ENCODE results near the gene OPCML. TPM values are rescaled to one million over a fixed set of nuclear protein-coding genes. Genes with fewer than 3 reads are reported as not detected.

Gene OPCML
- total and polyA plus RNA-seq, 4 donors: under 0.01 to 0.01 TPM; not detected in 2

- 58% methylated on average over 4 of the region's 4 CpGs for WGBS
- H3K9ac ChIP-seq (ENCODE audit: low read depth in 1 of 2, low read length in 2 of 2): no peak overlapping the region
- no peak overlapping the region for H3K27ac ChIP-seq (ENCODE audit: low read depth in 1 of 2, low read length in 2 of 2)
- TF ChIP-seq CTCF (IDR thresholded peaks at IDR 0.05; ENCODE audit: low read depth, low read length, missing input control) (no peak), RXRA (IDR thresholded peaks at IDR 0.05) (no peak), HNF4A (conservative IDR thresholded peaks at IDR 0.05) (no peak), TAF1 (conservative IDR thresholded peaks at IDR 0.05) (no peak)
- no peaks in the 10 kb centered on the region for H3K4me1 ChIP-seq (ENCODE audit: control insufficient read depth in 4 of 4, insufficient read depth in 4 of 4, low read length in 3 of 4)
- H3K36me3 ChIP-seq (ENCODE audit: control insufficient read depth in 4 of 4, insufficient read depth in 3 of 4, low read depth in 1 of 4, low read length in 3 of 4): no peaks in the 10 kb centered on the region
- H3K4me3 ChIP-seq (ENCODE audit: low read depth in 1 of 3, low read length in 3 of 3): no peak overlapping the region
- no peak for DNase-seq (ENCODE audit: low spot score)
- peaks cover 0 to 3% (median 0%) of the 10 kb centered on the region in 4 donors for H3K27me3 ChIP-seq (ENCODE audit: control insufficient read depth in 4 of 4, insufficient read depth in 4 of 4, low read length in 3 of 4)
- H3K9me3 ChIP-seq (ENCODE audit: control insufficient read depth in 4 of 4, low read length in 3 of 4): no peaks in the 10 kb centered on the region
These were observed 317.7 kb downstream of the OPCML start for GRCh38 chr11:133214646-133215045.

- no peak for DNase-seq (ENCODE audit: low spot score)
- WGBS: 68% methylated on average over 8 of the region's 8 CpGs
- Histone ChIP-seq H3K4me1 (ENCODE audit: control insufficient read depth in 4 of 4, insufficient read depth in 4 of 4, low read length in 3 of 4) (no peaks in the 10 kb centered on the region), H3K9me3 (ENCODE audit: control insufficient read depth in 4 of 4, low read length in 3 of 4) (no peaks in the 10 kb centered on the region), H3K4me3 (ENCODE audit: low read depth in 1 of 3, low read length in 3 of 3) (no peak overlapping the region), H3K36me3 (ENCODE audit: control insufficient read depth in 4 of 4, insufficient read depth in 3 of 4, low read depth in 1 of 4, low read length in 3 of 4) (no peaks in the 10 kb centered on the region), H3K9ac (ENCODE audit: low read depth in 1 of 2, low read length in 2 of 2) (no peak overlapping the region), H3K27me3 (ENCODE audit: control insufficient read depth in 4 of 4, insufficient read depth in 4 of 4, low read length in 3 of 4) (peaks cover 0 to 3% (median 0%) of the 10 kb centered on the region in 4 donors), H3K27ac (ENCODE audit: low read depth in 1 of 2, low read length in 2 of 2) (no peak overlapping the region)
- TF ChIP-seq MAX (IDR thresholded peaks at IDR 0.05): no peak
These were observed 320.1 kb downstream of the OPCML start for GRCh38 chr11:133212201-133212600.

- no peak overlapping the region for H3K9ac ChIP-seq (ENCODE audit: low read depth in 1 of 2, low read length in 2 of 2)
- no peak overlapping the region for H3K27ac ChIP-seq (ENCODE audit: low read depth in 1 of 2, low read length in 2 of 2)
- no peak overlapping the region for H3K4me3 ChIP-seq (ENCODE audit: low read depth in 1 of 3, low read length in 3 of 3)
- H3K27me3 ChIP-seq (ENCODE audit: control insufficient read depth in 4 of 4, insufficient read depth in 4 of 4, low read length in 3 of 4): no peaks in the 10 kb centered on the region
- H3K9me3 ChIP-seq (ENCODE audit: control insufficient read depth in 4 of 4, low read length in 3 of 4): no peaks in the 10 kb centered on the region
- DNase-seq (ENCODE audit: low spot score): no peak
- WGBS: 76% methylated on average over 5 of the region's 5 CpGs
- H3K36me3 ChIP-seq (ENCODE audit: control insufficient read depth in 4 of 4, insufficient read depth in 3 of 4, low read depth in 1 of 4, low read length in 3 of 4): no peaks in the 10 kb centered on the region
- H3K4me1 ChIP-seq (ENCODE audit: control insufficient read depth in 4 of 4, insufficient read depth in 4 of 4, low read length in 3 of 4): no peaks in the 10 kb centered on the region
- TF ChIP-seq TAF1 (conservative IDR thresholded peaks at IDR 0.05): no peak
- no peak for TF ChIP-seq YY1 (IDR thresholded peaks at IDR 0.05)
- TF ChIP-seq FOXA1 (IDR thresholded peaks at IDR 0.05): no peak
- TF ChIP-seq JUND (IDR thresholded peaks at IDR 0.05): no peak
- TF ChIP-seq HNF4A (conservative IDR thresholded peaks at IDR 0.05): no peak
- no peak for TF ChIP-seq GABPA (IDR thresholded peaks at IDR 0.05 in 1 of 2, conservative IDR thresholded peaks at IDR 0.05 in 1 of 2)
- TF ChIP-seq ZBTB33 (IDR thresholded peaks at IDR 0.05): no peak
- TF ChIP-seq REST (IDR thresholded peaks at IDR 0.05): no peak
- no peak for TF ChIP-seq HNF4G (IDR thresholded peaks at IDR 0.05)
- no peak for TF ChIP-seq RAD21 (IDR thresholded peaks at IDR 0.05)
- no peak for TF ChIP-seq EGR1 (IDR thresholded peaks at IDR 0.05; ENCODE audit: low read depth in 2 of 2)
- TF ChIP-seq SP1 (IDR thresholded peaks at IDR 0.05): no peak
- TF ChIP-seq FOXA2 (IDR thresholded peaks at IDR 0.05): no peak
- no peak for TF ChIP-seq NR2F2 (IDR thresholded peaks at IDR 0.05)
- no peak for TF ChIP-seq ATF3 (IDR thresholded peaks at IDR 0.05)
- TF ChIP-seq RXRA (IDR thresholded peaks at IDR 0.05): no peak
- no peak for TF ChIP-seq CTCF (IDR thresholded peaks at IDR 0.05; ENCODE audit: low read depth, low read length, missing input control)
- TF ChIP-seq MAX (IDR thresholded peaks at IDR 0.05): no peak
These were observed 324.3 kb downstream of the OPCML start for GRCh38 chr11:133207995-133208394.
